ENCODE results near the gene EVC. TPM values are rescaled to one million over a fixed set of nuclear protein-coding genes. Genes with fewer than 3 reads are reported as not detected.

The EVC gene
- total RNA-seq, result 0.52 TPM

DNA sequence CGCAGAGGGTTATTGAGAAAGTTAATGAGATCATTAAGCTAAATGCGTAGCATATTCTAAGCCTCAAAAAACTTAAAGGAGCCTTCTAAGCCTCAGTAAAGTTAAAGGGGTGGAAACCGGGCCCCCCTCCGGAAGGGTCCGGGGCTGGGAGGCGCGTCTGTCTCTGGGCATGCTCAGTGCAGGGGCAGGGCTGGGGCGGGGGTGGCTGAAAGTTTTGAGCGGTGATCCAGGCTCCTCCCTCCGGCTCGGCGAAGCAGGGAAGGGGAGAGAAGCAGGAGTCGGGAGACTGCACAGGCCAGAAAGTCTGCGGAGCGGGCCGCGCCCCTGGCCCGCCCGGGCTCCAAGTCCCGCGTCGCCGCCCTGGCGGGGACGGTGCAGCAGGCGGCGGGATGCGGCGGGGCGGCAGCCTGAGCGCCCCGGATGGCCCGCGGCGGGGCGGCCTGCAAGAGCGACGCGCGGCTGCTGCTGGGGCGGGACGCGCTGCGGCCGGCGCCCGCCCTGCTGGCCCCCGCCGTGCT is at the start of gene EVC:
Gene EVC (plus strand): TSS at position 241 of the 518 bp plus-strand sequence. CDS start 180 bp downstream, at position 421.
- H3K4me3 ChIP-seq (ENCODE audit: low read length), result peak within 1 kb of the TSS; percentile 24
- peaks cover 7% of the 10 kb centered on the region for H3K4me1 ChIP-seq (ENCODE audit: insufficient read depth, low read length)
- peaks cover 44% of the 10 kb centered on the region for H3K27me3 ChIP-seq (ENCODE audit: insufficient read depth, low read length)
- no peaks in the 10 kb centered on the region for H3K9me3 ChIP-seq (ENCODE audit: low read depth, low read length)

DNA sequence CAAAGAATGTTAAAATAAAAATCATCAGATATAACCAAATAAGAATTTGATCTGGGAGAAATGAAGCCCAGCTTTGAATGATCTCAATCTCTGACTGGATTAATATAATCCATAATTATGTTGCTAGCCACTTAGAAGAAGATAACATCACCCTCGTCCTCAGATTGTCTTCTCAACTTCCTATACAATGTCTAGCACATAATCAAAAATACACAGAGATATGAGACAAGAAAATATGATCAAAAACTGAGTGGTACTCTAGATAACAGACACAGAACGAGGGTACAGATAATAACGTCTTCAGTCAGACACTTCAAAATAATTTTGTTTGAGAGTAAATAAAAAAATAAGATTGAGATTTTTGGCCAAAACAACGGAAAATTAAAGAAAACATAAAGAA is 49.8 kb upstream of the EVC start:
- Histone ChIP-seq H3K4me1 (ENCODE audit: insufficient read depth, low read length) (no peaks in the 10 kb centered on the region), H3K9me3 (ENCODE audit: low read depth, low read length) (peaks cover 8% of the 10 kb centered on the region), H3K27me3 (ENCODE audit: insufficient read depth, low read length) (no peaks in the 10 kb centered on the region), H3K4me3 (ENCODE audit: low read length) (no peak overlapping the region)

DNA sequence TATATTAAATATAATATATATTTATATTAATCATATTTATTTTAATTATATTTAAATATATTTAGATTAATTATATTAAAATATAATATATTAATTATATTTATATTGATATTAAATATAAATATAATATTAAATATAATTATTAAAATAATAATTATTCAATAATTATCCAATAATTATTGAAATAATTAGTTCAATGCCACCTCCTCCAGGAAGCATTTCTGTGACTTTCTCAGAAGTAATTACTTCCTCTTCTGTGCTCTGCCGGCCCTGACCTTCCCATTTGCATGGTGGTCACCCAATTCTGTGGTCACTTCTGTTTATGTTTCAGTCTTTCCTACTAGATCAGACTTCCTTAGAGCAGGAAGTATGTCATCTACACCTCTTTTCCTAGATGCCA is 48.4 kb upstream of the EVC start:
- Histone ChIP-seq H3K9me3 (ENCODE audit: low read depth, low read length) (peaks cover 13% of the 10 kb centered on the region), H3K4me3 (ENCODE audit: low read length) (no peak overlapping the region)

DNA sequence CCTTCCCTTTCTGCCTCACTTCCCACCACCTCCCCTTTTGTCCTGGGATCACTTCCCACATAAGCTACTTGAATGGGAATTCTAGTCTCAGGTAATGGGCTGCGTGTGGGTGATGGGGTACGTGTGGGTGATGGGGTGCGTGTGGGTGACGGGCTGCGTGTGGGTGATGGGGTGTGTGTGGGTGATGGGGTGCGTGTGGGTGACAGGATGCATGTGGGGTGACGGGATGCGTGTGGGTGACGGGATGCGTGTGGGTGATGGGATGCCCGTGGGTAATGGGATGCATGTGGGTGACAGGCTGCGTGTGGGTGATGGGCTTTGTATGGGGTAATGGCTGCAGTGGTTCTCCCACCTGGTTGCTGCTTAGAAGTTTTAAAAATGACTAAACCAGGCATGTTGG is 46.2 kb upstream of the EVC start:
- no peaks in the 10 kb centered on the region for H3K27me3 ChIP-seq (ENCODE audit: insufficient read depth, low read length)
- H3K4me3 ChIP-seq (ENCODE audit: low read length), result no peak overlapping the region
- H3K9me3 ChIP-seq (ENCODE audit: low read depth, low read length), result peaks cover 13% of the 10 kb centered on the region
- no peaks in the 10 kb centered on the region for H3K4me1 ChIP-seq (ENCODE audit: insufficient read depth, low read length)

More for the DNA sequence above, 48.4 kb upstream of the EVC start:
- Histone ChIP-seq H3K4me1 (ENCODE audit: insufficient read depth, low read length) (no peaks in the 10 kb centered on the region), H3K27me3 (ENCODE audit: insufficient read depth, low read length) (no peaks in the 10 kb centered on the region)

DNA sequence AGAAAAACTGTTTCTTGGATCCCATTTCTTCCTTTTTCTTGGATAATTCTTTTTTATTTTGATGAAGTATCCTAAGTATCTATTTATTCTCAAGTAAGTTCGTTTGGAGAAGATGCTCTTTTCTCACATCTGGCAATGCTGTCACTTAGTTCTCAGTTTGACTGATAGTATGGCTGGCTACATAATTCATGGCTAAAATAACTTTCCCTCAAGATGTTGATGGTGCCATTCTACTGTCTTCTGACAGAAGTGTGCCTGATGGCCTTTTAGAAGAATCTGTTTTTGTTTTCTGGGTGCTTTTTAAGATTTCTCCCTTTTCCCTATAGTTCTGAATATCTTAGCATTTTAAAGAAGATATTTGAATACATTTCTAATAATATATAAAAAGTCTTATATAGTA is 44.3 kb upstream of the EVC start:
- Histone ChIP-seq H3K4me1 (ENCODE audit: insufficient read depth, low read length) (no peaks in the 10 kb centered on the region), H3K4me3 (ENCODE audit: low read length) (no peak overlapping the region), H3K9me3 (ENCODE audit: low read depth, low read length) (peaks cover 6% of the 10 kb centered on the region), H3K27me3 (ENCODE audit: insufficient read depth, low read length) (no peaks in the 10 kb centered on the region)

DNA sequence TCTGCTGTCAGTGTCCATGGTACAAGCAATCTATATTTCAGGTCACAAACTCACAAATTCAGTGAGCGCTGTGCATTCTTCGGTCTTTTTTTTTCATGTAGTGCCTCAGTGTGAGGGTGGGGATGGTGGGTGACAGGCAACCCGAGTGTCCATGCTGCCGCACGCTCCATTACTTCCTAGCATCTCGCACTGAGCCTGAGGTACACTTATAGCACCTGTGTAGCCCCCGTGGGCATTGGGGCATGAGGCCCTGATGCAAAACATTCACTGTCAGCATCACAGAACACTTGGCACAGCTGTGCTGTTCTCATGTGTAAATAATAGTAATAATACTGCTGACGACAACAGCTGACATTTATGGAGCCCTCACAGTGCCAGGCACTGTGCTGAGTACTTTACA is 34.2 kb upstream of the EVC start:
- no peaks in the 10 kb centered on the region for H3K9me3 ChIP-seq (ENCODE audit: low read depth, low read length)
- H3K4me3 ChIP-seq (ENCODE audit: low read length), result no peak overlapping the region
- H3K27me3 ChIP-seq (ENCODE audit: insufficient read depth, low read length), result no peaks in the 10 kb centered on the region
- H3K4me1 ChIP-seq (ENCODE audit: insufficient read depth, low read length), result no peaks in the 10 kb centered on the region

DNA sequence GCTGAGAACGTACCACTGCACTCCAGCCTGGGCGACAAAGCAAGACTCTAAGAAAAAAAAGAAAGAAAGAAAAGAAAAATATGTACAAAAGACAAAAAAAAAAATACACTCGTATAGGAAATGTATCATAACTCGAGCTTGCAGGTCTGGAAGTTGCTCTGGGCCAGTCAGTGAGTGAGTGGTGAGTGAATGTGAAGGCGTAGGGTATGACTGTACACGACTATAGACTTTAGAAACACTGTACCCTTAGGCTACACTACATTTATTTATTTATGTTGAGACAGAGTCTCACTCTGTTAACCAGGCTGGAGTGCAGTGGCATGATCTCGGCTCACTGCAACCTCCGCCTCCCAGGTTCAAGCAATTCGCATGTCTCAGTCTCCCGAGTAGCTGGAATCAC is 32.0 kb upstream of the EVC start:
- H3K27me3 ChIP-seq (ENCODE audit: insufficient read depth, low read length), result no peaks in the 10 kb centered on the region
- H3K9me3 ChIP-seq (ENCODE audit: low read depth, low read length), result no peaks in the 10 kb centered on the region
- no peaks in the 10 kb centered on the region for H3K4me1 ChIP-seq (ENCODE audit: insufficient read depth, low read length)
- H3K4me3 ChIP-seq (ENCODE audit: low read length), result no peak overlapping the region

DNA sequence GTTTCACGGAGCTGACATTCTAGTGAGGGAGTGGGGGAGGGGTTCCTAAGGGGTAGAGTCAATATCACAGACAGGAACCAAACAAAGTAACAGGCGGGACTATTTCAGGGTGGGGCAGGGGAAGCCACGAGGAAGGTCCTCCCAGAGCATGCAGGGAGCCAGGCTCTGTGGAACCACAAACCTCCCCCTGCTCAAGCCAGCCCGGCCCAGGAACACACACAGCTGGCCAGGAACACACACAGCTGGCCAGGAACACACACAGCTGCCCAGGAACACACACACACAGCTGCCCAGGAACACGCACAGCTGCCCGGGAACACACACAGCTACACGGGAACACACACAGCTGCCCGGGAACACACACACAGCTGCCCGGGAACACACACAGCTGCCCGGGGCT is 27.4 kb upstream of the EVC start:
- Histone ChIP-seq H3K9me3 (ENCODE audit: low read depth, low read length) (no peaks in the 10 kb centered on the region), H3K4me3 (ENCODE audit: low read length) (no peak overlapping the region), H3K4me1 (ENCODE audit: insufficient read depth, low read length) (no peaks in the 10 kb centered on the region), H3K27me3 (ENCODE audit: insufficient read depth, low read length) (no peaks in the 10 kb centered on the region)

DNA sequence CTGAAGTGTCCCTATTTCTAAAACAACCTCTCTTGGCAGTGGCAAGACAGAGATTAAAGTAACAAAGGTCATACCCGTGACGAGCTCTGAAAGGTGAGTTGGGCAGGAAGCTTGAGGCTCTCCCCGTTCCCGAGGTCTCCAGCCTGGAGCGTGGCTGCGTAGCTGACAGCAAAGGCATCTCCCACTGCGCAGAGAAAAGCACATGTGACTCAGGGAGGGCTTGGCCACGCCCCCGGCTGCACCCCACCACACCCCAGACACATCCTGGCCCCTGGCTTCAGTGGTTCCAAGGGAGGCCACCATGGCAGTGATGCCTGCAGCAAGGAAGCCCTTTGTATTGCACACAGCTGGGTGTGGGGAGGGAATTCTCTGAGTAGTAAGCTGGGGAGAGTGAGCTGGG is 25.7 kb upstream of the EVC start:
- H3K27me3 ChIP-seq (ENCODE audit: insufficient read depth, low read length), result no peaks in the 10 kb centered on the region
- H3K9me3 ChIP-seq (ENCODE audit: low read depth, low read length), result no peaks in the 10 kb centered on the region
- no peak overlapping the region for H3K4me3 ChIP-seq (ENCODE audit: low read length)
- no peaks in the 10 kb centered on the region for H3K4me1 ChIP-seq (ENCODE audit: insufficient read depth, low read length)

DNA sequence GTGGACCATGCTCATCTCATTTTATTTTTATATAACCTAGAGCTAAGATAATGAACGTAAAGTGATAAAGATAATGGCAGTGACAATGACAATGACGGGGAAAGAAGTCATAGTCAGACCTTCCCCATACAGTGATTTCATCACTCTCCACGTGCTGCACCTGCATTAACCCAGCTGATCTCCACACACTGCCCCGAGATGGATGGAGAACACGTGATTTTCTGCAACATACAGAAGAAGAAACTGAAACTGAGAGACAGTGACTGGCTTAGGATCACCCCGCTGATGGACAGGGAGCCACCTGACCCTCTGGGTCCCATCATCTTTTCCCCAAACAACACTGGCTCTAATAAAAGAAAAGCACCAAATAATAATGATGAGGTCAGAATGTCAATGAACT is 24.7 kb upstream of the EVC start:
- Histone ChIP-seq H3K4me1 (ENCODE audit: insufficient read depth, low read length) (no peaks in the 10 kb centered on the region), H3K27me3 (ENCODE audit: insufficient read depth, low read length) (no peaks in the 10 kb centered on the region), H3K9me3 (ENCODE audit: low read depth, low read length) (no peaks in the 10 kb centered on the region), H3K4me3 (ENCODE audit: low read length) (no peak overlapping the region)

DNA sequence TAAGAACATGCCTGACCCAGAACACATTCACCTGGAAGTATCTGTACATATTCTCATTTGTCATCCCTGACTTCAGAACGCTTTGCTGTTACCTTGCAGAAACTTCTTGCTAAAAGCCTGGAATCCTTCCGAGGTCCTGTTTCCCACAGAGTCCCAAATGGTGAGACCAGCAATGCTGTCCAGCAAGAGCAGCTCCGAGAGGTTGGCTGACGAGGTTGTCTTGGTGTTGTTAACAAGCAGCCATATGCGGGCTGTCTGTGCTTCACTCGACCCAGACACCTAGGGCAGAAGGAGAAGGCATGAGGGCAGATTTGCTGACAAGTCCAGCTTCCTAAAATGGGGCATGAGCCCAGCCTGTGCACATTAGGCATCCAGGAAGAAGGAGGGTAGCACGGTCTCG is 21.9 kb upstream of the EVC start:
- no peaks in the 10 kb centered on the region for H3K27me3 ChIP-seq (ENCODE audit: insufficient read depth, low read length)
- no peaks in the 10 kb centered on the region for H3K9me3 ChIP-seq (ENCODE audit: low read depth, low read length)
- no peak overlapping the region for H3K4me3 ChIP-seq (ENCODE audit: low read length)
- no peaks in the 10 kb centered on the region for H3K4me1 ChIP-seq (ENCODE audit: insufficient read depth, low read length)

DNA sequence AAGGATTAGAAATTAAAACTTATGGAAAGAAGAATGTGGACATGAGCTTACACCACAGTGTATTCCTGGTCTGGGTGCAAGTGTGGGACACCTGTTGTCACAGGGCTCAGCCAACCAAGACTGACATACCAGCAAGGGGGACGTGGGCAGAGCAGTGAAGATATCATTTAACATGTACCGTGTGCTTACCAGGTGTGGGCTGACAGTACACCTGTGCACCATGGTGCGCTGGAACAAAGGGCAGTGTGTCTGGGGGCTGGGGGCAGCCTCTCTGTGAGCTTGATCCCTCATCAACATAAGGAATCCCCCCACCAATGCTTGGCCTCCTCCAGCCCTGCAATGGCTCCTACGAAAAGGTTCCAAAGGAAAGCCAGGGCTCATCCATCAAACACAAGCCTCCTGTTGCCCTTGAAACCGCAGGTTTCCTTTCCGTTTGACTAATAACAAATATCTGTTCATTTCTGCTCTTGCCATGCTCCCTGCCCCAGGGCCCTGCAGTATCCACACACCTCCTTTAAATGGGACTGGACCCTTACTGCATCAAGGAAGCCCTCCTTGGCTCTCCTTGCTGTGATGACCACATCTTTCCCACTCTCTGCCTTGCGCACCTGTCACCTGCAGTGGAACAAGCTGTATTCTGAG is 19.4 kb upstream of the EVC start:
- H3K4me3 ChIP-seq (ENCODE audit: low read length), result no peak overlapping the region
- H3K4me1 ChIP-seq (ENCODE audit: insufficient read depth, low read length), result no peaks in the 10 kb centered on the region
- no peaks in the 10 kb centered on the region for H3K27me3 ChIP-seq (ENCODE audit: insufficient read depth, low read length)
- no peaks in the 10 kb centered on the region for H3K9me3 ChIP-seq (ENCODE audit: low read depth, low read length)

DNA sequence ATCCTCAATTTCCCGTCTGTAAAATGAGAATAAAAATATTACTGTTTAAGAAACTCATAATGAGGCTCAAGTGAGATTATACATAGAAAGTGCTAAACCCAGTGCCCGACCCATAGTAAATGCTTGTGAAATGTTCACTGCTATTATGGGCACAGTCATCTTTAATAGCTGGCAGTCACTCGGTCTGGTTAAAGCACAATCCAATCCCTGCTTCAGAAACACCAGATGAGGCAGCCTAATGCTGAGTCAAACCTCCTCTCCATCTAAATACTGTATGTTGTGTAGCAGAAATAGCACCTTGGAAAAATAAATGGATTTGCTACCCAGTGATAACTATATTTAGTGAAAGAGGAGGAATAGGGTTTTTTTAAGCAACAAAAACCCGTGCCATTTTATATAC is 17.1 kb upstream of the EVC start:
- Histone ChIP-seq H3K9me3 (ENCODE audit: low read depth, low read length) (no peaks in the 10 kb centered on the region), H3K4me1 (ENCODE audit: insufficient read depth, low read length) (no peaks in the 10 kb centered on the region), H3K27me3 (ENCODE audit: insufficient read depth, low read length) (no peaks in the 10 kb centered on the region), H3K4me3 (ENCODE audit: low read length) (no peak overlapping the region)

DNA sequence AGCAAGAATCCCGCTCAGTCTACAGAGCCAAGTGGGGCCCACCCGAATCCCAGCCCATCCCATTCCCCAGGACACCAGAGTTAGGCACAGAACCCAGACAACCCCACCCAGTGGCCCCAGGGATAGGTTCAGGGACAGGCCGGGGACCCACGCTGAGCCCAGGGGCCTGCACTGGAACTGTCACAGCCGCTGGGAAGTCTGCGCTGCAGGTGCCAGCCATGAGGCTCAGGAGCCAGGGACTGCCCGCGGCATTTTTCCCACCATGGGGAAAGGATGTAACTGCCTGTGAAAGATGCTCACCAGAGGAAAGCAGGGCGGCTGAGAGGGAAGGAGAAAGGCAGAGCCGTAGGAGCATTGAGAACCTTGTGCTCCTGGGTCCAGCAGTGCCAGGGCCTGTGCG is 14.7 kb upstream of the EVC start:
- no peaks in the 10 kb centered on the region for H3K4me1 ChIP-seq (ENCODE audit: insufficient read depth, low read length)
- H3K27me3 ChIP-seq (ENCODE audit: insufficient read depth, low read length), result no peaks in the 10 kb centered on the region
- H3K9me3 ChIP-seq (ENCODE audit: low read depth, low read length), result no peaks in the 10 kb centered on the region
- no peak overlapping the region for H3K4me3 ChIP-seq (ENCODE audit: low read length)

DNA sequence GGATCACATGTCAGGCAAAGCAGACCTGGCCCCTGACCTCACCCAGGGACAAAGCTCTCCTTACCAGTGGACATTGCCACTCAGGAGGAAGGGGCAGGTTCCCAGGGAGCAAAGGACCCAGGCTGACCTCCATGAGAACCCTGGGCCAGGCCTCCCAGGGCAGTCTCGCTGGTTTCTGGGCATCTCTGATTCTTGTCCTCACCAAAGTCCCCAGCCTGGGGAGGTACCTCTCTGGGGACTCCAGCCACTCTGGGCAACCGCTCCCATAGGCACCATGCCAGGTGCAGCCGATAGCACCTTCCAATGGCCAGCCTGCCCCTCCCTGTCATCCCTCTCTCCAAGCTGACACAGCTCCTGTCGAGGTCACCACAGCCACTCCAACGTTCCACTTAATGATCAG is 10.5 kb upstream of the EVC start:
- H3K9me3 ChIP-seq (ENCODE audit: low read depth, low read length), result no peaks in the 10 kb centered on the region
- H3K4me1 ChIP-seq (ENCODE audit: insufficient read depth, low read length), result no peaks in the 10 kb centered on the region
- no peaks in the 10 kb centered on the region for H3K27me3 ChIP-seq (ENCODE audit: insufficient read depth, low read length)
- no peak overlapping the region for H3K4me3 ChIP-seq (ENCODE audit: low read length)

DNA sequence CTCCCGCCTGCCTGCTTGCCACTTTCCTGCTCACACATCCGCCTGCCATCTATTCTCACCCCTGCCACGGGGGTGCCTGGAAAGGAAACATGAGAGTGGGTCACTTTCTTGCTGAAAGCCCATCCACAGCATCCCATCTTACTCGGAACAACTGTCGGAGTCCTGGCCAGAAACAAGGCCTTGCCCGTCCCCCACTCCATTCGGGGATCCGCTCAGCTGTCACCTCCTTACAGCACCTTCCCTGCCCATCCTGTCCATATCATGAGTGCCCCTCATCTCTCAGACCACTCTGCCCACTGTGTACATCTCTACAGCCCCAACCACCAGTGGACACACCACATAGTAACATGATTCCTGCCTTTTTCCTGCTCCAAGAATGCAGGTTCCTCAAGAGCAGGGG is 9.0 kb upstream of the EVC start:
- Histone ChIP-seq H3K9me3 (ENCODE audit: low read depth, low read length) (no peaks in the 10 kb centered on the region), H3K27me3 (ENCODE audit: insufficient read depth, low read length) (no peaks in the 10 kb centered on the region), H3K4me1 (ENCODE audit: insufficient read depth, low read length) (no peaks in the 10 kb centered on the region), H3K4me3 (ENCODE audit: low read length) (no peak overlapping the region)

Data from mononuclear cell (primary cell).